Mesodermal cell (in vitro differentiated cells): Measurements from ENCODE around the gene UCN.
"Not testable (repeated sequence)": the region's sequence is repeated elsewhere in the genome, so short reads cannot be mapped to it uniquely, and the experiment has no call there.

Source experiments
- H3K27ac ChIP-seq: 2 replicates; pipeline ENCODE4 v1.7.0; 2013; ENCODE audit warnings: mild to moderate bottlenecking, low read depth, low read length, moderate library complexity; ENCODE audit not compliant: severe bottlenecking
- H3K36me3 ChIP-seq: 2 replicates; pipeline ENCODE4 v1.7.1; 2013; ENCODE audit warnings: mild to moderate bottlenecking, low read length, moderate library complexity; ENCODE audit not compliant: control insufficient read depth, insufficient read depth
- H3K4me1 ChIP-seq: one replicate; pipeline ENCODE4 v1.7.1; 2013; ENCODE audit warnings: mild to moderate bottlenecking, low read length; ENCODE audit not compliant: insufficient read depth, control insufficient read depth, poor library complexity, severe bottlenecking
- H3K4me3 ChIP-seq: 2 replicates; pipeline ENCODE4 v1.7.0; 2013; ENCODE audit warnings: low read length, control low read depth, mild to moderate bottlenecking; ENCODE audit not compliant: insufficient read depth, poor library complexity, severe bottlenecking; ENCODE audit errors: extremely low read depth
- H3K9me3 ChIP-seq: 2 replicates; pipeline ENCODE4 v1.7.1; 2013; ENCODE audit warnings: mild to moderate bottlenecking, low read length, moderate library complexity; ENCODE audit not compliant: control insufficient read depth
- WGBS, 2 experiments: methylation state at CpG; one replicate each; pipeline ENCODE4 v1.1.5; 2013; ENCODE audit warnings: missing lambda C conversion rate in 2 of 2; ENCODE audit not compliant: insufficient coverage in 2 of 2; 5-methylcytosine and 5-hydroxymethylcytosine counted together

UCN gene

DNA sequence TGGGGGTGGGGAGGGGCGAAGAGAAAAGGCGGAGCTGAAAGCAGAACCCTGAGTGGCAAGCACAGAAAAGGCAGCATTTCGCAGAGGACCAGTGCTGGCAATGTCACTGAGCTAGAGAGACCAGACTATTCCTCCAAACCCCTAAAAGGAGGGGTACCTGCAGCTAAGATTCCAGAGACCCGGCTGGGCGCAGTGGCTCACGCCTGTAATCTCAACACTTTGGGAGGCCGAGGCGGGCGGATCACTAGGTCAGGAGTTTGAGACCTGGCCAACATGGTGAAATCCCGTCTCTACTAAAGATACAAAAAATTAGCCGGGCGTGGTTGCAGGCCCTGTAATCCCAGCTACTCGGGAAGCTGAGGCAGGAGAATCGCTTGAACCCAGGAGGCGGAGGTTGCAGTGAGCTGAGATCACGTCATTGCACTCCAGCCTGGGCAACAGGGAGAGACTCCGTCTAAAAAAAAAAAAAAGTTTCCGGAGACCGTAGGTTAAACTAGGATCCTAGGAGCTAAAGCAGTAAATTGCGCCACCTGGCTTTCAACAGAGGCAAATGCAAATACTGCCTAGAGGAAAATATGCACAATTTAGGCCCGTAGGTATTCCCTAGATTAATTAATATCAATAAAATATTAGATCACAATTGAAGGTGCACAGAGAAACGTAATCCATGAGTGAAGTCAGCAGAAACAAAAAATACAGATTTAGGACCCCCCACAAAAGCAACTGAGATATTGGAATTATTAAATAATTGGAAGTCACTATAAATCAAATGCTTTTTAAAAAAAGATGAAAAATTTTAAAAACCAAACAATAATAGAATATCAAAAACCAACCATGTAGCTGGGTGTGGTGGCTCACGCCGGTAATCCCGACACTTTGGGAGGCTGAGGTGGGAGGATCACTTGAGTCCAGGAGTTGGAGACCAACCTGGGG lies 4.9 kb downstream of the UCN start:
- H3K27ac ChIP-seq: no peak overlapping the region
- no peaks in the 10 kb centered on the region for H3K36me3 ChIP-seq
- 47 to 52% methylated on average over 21 to 23 of the region's 25 CpGs for WGBS, 2 experiments
- no peaks in the 10 kb centered on the region for H3K9me3 ChIP-seq
- no peaks in the 10 kb centered on the region for H3K4me1 ChIP-seq
- no peak overlapping the region for H3K4me3 ChIP-seq

DNA sequence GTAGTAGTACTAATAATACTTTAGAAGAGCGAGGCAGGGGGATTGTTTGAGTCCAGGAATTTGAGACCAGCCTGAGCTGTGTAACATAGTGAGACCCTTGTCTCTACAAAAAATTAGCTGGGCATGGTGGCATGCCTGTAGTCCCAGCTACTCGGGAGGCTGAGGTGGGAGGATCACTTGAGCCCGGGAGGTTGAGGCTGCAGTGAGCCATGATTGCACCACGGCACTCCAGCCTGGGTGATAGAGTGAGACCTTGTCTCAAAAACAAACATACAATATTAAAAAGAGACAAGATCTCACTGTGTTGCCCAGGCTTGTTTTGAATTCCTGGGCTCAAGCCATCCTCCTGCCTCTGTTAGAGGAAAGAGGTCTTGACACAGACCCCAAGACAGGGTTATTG lies 7.6 kb downstream of the UCN start:
- WGBS, 2 experiments: 90 to 100% methylated on average over 2 of the region's 4 CpGs
- not testable (repeated sequence) for H3K27ac ChIP-seq, H3K4me3 ChIP-seq, H3K36me3 ChIP-seq, H3K4me1 ChIP-seq, H3K9me3 ChIP-seq

DNA sequence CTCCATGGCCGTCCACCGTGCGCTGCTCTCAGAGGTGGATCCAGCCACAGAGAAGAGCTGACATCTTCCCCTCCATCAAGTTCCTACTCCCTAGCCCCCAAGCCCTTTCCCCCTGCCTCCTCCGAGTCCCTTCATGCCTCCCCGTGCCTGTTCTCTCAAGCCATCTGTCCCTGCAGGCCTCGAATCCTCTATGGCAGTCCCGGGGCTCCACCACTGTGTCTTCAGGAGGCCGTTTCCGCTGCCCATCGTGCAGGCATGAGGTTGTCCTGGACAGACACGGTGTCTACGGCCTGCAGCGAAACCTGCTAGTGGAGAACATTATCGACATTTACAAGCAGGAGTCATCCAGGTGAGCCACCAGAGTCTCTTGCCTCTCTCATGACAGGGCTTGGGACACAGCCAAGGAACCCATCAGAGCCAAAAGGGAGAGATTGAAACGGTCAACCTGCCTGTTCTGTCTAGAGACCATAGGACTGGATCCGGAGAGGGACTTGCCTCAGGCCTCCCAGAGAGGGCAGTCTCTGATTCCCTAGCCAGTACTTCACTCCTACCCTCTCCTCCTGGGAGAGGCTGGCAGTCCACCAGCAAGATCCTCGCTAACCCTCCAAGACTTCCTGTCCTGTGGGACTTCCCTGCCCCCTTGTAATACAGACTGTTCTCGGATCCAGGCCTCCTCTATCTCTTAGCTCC lies 9.7 kb downstream of the UCN start:
- H3K27ac ChIP-seq: no peak overlapping the region
- 92 to 96% methylated on average over 8 to 15 of the region's 18 CpGs for WGBS, 2 experiments
- peaks cover 2% of the 10 kb centered on the region for H3K4me1 ChIP-seq
- H3K9me3 ChIP-seq: no peaks in the 10 kb centered on the region
- no peak overlapping the region for H3K4me3 ChIP-seq
- H3K36me3 ChIP-seq: no peaks in the 10 kb centered on the region

DNA sequence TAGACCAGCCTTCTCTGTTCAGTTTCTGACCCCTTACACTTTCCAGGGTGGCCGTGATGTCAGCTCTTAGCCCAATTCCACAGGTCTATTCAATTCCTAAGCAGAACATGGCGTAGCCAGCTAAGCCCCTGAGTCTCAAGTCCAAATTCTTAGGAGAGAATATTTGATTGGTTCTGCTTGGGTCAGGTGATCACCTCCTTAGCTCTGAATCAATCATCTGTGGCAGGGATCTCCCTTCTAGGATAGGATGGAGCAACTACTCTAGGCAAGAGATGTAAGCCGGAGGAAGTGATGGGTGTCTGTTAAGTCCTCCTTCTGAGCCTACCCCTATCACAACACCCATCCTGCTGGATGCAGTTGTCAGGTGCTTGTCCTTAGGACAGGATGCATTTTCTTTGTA lies 11.1 kb downstream of the UCN start:
- Histone ChIP-seq H3K4me1 (peaks cover 9% of the 10 kb centered on the region), H3K36me3 (no peaks in the 10 kb centered on the region)
- WGBS, 2 experiments: 92 to 100% methylated on average over 1 to 2 of the region's 3 CpGs

DNA sequence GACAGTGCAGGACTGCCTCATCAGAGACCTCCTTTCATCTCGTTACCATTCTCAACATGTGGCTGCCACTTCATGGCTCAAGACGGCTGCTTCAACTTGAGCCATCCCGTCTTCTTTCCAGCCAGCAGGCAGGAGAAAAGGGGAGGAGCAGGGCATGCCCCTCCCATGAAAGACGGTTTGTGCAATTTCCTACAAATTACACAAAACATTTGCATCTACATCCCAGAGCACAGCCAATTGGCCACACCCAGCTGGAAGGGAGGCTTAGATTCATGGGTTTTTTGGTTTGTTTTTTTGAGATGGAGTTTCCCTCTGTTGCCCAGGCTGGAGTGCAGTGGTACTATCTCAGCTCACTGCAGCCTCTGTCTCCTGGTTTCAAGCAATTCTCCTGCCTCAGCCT lies 11.8 kb downstream of the UCN start:
- Histone ChIP-seq H3K36me3 (no peaks in the 10 kb centered on the region), H3K4me1 (peaks cover 9% of the 10 kb centered on the region), H3K9me3 (no peaks in the 10 kb centered on the region), H3K27ac (no peak overlapping the region), H3K4me3 (no peak overlapping the region)
- WGBS, 2 experiments: 83% methylated on average over 2 of the region's 4 CpGs

More for the DNA sequence above, 11.1 kb downstream of the UCN start:
- no peak overlapping the region for H3K4me3 ChIP-seq
- H3K27ac ChIP-seq: no peak overlapping the region
- no peaks in the 10 kb centered on the region for H3K9me3 ChIP-seq

DNA sequence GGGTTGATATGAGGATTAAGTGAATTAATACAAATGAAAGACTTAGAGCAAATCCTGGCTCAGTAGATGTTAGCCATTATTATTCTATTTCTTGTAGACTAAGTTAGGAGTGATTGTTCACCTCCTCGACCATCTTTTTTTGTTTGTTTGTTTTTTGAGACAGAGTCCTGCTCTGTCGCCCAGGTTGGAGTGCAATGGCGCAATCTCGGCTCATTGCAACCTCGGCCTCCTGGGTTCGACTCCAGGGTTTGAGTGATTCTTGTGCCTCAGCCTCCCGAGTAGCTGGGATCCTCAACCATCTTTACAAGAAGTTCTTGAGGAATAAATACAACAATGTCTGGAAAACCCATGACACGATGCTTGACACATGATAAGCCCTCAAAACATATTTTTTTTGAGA lies 13.3 kb downstream of the UCN start:
- H3K9me3 ChIP-seq: no peaks in the 10 kb centered on the region
- peaks cover 9% of the 10 kb centered on the region for H3K4me1 ChIP-seq
- no peak overlapping the region for H3K4me3 ChIP-seq
- WGBS, 2 experiments: 92 to 98% methylated on average over 7 to 8 of the region's 8 CpGs
- H3K36me3 ChIP-seq: no peaks in the 10 kb centered on the region
- H3K27ac ChIP-seq: no peak overlapping the region

DNA sequence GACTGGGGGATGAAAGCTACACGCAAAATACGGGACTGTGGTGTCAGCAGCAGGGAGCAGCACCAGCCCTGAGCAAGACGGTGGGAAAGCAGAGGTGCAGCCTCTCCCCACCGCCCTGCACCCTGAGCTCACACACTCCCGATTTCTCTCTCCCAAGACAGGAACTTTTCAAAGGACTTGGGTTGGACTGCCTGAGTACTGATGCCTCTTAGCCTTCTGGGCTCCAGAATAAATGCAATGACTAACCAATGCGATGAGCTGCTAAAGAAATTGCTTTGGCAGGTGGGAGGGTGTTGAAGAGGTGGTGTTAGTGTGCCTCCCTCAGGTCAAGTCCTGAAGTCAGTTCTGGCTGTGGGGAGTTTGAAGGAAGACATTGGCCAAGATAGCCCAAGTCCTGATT lies 16.4 kb downstream of the UCN start:
- H3K4me3 ChIP-seq: no peak overlapping the region
- peaks cover 9% of the 10 kb centered on the region for H3K4me1 ChIP-seq
- no peak overlapping the region for H3K27ac ChIP-seq
- no peaks in the 10 kb centered on the region for H3K36me3 ChIP-seq
- WGBS, 2 experiments: 36 to 39% methylated on average over 6 of the region's 6 CpGs
- H3K9me3 ChIP-seq: no peaks in the 10 kb centered on the region

DNA sequence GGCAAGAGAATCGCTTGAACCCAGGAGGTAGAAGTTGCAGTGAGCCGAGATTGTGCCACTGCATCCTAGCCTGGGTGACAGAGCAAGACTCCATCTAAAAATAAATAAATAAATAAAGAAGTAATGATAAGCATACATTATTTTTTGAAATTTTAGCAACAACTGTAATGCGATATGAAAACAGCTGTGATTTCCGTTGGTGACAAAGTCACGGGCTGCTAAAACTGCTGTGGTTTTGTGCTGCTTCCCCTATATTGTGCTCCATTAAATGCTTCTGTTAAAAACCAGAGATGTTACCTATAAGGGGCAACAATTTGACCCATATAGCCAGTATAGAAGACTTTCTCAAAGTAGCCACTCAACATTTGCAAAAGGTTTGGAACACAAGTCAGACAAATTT lies 17.7 kb downstream of the UCN start:
- Histone ChIP-seq H3K9me3 (no peaks in the 10 kb centered on the region), H3K36me3 (no peaks in the 10 kb centered on the region), H3K27ac (no peak overlapping the region), H3K4me3 (no peak overlapping the region), H3K4me1 (peaks cover 9% of the 10 kb centered on the region)
- WGBS, 2 experiments: 76 to 100% methylated on average over 2 to 3 of the region's 5 CpGs

DNA sequence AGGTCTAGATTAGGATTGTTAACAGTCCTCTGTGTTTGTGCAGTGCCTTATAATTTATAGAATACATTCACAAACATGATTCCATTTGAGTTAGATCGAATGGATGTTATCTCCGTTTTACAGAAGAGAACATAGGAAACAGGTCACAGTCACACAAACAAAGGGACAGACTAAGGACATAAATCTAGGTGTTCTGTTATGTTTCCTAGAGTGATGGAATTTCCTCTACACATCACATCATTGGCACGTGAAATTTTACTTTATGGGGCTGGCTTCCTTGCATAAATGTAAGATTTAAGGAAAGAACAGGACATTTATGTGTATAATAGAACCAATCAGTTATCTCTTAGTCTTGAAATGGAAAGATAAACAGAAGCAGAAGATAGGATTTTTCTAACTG lies 19.6 kb downstream of the UCN start:
- Histone ChIP-seq H3K9me3 (no peaks in the 10 kb centered on the region), H3K4me3 (no peak overlapping the region), H3K4me1 (peaks cover 8% of the 10 kb centered on the region), H3K27ac (no peak overlapping the region), H3K36me3 (no peaks in the 10 kb centered on the region)
- WGBS, 2 experiments: no CpG with 5 or more reads among the region's 3 CpGs

DNA sequence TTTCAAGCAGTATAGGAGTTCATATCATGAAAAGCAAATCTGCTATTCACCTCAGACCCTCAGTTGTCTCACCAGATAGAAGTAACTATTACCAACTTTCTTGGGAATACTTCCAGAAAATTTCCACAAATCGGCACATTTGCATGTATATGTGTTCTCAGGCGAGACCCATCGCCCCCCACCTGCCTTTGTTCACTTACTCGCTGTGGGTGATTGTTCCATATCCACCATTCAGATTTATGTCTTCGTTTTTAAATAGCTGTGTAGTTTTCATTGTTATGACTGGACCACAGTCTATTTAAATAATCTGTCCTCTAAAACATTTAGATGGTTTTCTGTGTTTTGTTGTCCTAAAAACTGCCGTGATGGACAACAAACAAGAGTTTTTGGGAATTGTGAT lies 22.8 kb downstream of the UCN start:
- H3K4me3 ChIP-seq: no peak overlapping the region
- H3K27ac ChIP-seq: no peak overlapping the region
- 79 to 86% methylated on average over 1 to 3 of the region's 6 CpGs for WGBS, 2 experiments
- H3K36me3 ChIP-seq: no peaks in the 10 kb centered on the region
- no peaks in the 10 kb centered on the region for H3K9me3 ChIP-seq
- peaks cover 12% of the 10 kb centered on the region for H3K4me1 ChIP-seq

DNA sequence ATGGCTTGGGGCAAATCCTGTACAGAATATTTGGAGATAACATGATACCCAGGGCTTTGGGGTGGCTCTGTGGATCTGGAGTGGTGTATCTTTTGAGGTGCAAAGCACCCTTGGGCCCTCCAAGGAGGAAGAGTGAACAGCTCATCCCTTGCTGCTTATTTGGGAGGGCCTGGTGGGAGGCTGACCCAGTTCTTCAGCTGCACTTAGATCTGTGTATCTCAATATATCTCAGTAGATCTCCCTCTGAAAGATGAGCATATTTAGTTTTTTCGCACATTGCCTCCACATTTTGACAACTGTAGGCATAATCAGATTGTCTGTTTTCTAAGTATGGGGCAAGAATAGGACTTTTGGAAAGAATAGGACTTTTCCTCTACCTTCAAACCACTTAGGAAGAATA lies 23.2 kb downstream of the UCN start:
- Histone ChIP-seq H3K4me3 (no peak overlapping the region), H3K36me3 (no peaks in the 10 kb centered on the region), H3K27ac (no peak overlapping the region), H3K4me1 (peaks cover 12% of the 10 kb centered on the region), H3K9me3 (no peaks in the 10 kb centered on the region)
- no CpG with 5 or more reads among the region's 1 CpG for WGBS, 2 experiments
